Measurements from ENCODE around the gene AP5B1.
A peak's percentile ranks its signal among the peaks of the same experiment; 100 is the strongest.

AP5B1 gene

DNA sequence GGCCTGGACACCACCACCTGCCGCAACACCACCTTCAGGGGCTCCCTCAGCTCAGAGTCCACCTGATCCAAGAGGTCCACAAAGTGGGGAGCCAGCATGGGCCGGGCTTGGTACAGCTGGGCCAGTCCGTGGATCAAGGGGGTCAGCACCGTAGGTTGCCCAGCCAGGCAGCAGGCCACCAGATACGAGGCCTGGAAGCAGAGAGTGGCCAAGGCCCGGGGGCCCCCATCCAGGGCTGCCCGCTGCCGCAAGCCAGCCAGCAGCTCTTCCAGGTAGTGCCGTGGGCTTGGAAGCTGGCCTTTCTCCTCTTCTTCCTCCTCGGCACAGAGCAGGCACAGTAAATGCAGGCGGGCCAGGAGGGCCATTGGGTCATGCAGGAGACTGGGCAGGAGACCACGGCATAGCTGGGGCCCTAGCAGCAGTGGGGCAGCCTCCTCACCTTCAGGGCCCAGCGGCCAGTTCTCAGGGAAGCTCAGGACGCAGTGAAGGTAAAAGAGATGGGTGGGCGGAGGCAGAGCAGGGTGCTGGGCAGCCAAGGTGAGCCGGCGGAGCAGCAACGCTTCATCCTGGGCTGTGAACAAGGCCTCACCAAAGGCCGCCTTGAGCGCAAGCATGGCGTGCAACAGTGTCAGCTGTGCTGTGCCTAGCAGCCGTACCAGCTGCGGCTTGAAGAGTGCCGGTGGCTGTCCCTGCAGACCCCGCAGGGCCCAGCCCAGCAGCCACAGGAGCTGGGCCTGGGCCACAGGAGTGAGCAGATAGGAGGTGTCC, 1.7 kb downstream of the AP5B1 start:
- no peak for DNase-seq (ENCODE audit: low read depth)
- in situ Hi-C loops (cut with HindIII; ENCODE audit: low sequenced_read_pairs) = no loop called here
- TF ChIP-seq, protein P1, sequence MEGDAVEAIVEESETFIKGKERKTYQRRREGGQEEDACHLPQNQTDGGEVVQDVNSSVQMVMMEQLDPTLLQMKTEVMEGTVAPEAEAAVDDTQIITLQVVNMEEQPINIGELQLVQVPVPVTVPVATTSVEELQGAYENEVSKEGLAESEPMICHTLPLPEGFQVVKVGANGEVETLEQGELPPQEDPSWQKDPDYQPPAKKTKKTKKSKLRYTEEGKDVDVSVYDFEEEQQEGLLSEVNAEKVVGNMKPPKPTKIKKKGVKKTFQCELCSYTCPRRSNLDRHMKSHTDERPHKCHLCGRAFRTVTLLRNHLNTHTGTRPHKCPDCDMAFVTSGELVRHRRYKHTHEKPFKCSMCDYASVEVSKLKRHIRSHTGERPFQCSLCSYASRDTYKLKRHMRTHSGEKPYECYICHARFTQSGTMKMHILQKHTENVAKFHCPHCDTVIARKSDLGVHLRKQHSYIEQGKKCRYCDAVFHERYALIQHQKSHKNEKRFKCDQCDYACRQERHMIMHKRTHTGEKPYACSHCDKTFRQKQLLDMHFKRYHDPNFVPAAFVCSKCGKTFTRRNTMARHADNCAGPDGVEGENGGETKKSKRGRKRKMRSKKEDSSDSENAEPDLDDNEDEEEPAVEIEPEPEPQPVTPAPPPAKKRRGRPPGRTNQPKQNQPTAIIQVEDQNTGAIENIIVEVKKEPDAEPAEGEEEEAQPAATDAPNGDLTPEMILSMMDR (IDR thresholded peaks at IDR 0.05; ENCODE audit: low read depth, low read length, missing control alignments) = no peak
- peak overlapping the region; percentile 67 for H3K4me3 ChIP-seq (ENCODE audit: low read depth, low read length)

GRCh38 chr11:65778431-65778900, 2.3 kb downstream of the AP5B1 start:
- TF ChIP-seq, protein P1 (IDR thresholded peaks at IDR 0.05; ENCODE audit: low read depth, low read length, missing control alignments) = no peak
- DNase-seq (ENCODE audit: low read depth) = no peak
- no peak overlapping the region for H3K4me3 ChIP-seq (ENCODE audit: low read depth, low read length)
- in situ Hi-C loops (cut with HindIII; ENCODE audit: low sequenced_read_pairs) = no loop called here

GRCh38 chr11:65777821-65778361, 2.9 kb downstream of the AP5B1 start:
- in situ Hi-C loops (cut with HindIII; ENCODE audit: low sequenced_read_pairs) = no loop called here
- TF ChIP-seq, protein P1 (IDR thresholded peaks at IDR 0.05; ENCODE audit: low read depth, low read length, missing control alignments) = no peak
- H3K4me3 ChIP-seq (ENCODE audit: low read depth, low read length) = no peak overlapping the region
- no peak for DNase-seq (ENCODE audit: low read depth)

DNA sequence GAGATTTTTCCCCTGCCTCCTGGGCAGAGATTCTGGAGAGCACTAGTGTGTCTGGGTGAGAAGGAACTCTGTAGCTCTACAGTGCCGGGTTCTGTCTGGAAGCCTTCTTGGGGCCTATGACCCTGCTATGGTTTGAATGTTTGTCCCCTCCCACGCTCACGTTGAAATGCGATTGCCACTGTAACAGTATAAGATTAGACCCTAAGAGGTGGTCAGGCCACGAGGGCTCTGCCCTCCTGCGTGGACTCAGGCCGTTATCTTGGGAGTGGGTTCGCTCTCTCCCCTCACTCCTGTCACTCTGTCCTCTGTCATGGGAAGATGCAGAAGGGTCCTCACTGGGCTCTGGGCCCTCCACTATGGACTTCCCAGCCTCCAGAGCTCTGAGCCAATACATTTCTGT, 3.5 kb downstream of the AP5B1 start:
- DNase-seq (ENCODE audit: low read depth) = no peak
- in situ Hi-C loops (cut with HindIII; ENCODE audit: low sequenced_read_pairs) = no loop called here
- no peak overlapping the region for H3K4me3 ChIP-seq (ENCODE audit: low read depth, low read length)
- TF ChIP-seq, protein P1 (IDR thresholded peaks at IDR 0.05; ENCODE audit: low read depth, low read length, missing control alignments) = no peak

DNA sequence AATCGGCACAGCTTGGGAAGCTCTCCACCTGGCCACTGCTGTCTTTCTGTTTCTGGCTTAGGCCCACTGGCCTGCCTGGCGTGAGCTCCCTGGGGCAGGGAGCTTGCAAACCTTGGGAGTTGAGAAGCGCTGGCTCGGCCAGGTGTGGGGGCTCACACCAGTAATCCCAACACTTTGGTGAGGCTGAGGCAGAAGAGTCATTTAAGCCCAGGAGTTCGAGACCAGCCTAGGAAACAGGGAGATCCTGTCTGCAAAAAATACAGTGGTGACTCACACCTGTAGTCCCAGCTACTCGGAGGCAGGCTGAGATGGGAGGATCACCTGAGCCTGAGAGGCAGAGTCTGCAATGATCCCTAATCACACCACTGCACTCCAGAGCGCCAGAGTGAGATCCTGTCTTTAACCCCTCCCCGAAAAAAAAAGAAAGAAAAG, 4.0 kb downstream of the AP5B1 start:
- DNase-seq (ENCODE audit: low read depth) = no peak
- no peak overlapping the region for H3K4me3 ChIP-seq (ENCODE audit: low read depth, low read length)
- in situ Hi-C loops (cut with HindIII; ENCODE audit: low sequenced_read_pairs) = no loop called here
- TF ChIP-seq, protein P1 (IDR thresholded peaks at IDR 0.05; ENCODE audit: low read depth, low read length, missing control alignments) = no peak

DNA sequence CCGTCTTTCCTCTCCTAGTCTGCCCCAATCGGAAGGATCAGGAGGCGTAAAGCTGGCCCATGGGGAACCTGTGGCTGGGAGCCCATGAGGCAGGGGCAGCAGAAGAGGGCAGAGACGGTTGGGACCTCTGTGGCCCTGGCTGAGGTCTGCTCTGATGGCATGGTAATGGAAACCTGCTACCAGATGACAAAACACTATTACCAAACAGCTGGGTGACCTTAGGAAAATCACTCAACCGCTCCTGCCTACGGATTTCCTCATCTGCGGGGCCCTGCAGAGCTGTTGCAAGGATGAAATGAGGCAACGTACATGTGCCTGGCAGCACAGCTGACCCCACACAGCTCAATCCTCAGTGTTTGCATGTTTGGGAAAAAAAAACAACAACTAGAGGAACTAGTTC, 4.6 kb downstream of the AP5B1 start:
- DNase-seq (ENCODE audit: low read depth) = no peak
- no peak overlapping the region for H3K4me3 ChIP-seq (ENCODE audit: low read depth, low read length)
- in situ Hi-C loops (cut with HindIII; ENCODE audit: low sequenced_read_pairs) = no loop called here
- TF ChIP-seq, protein P1 (IDR thresholded peaks at IDR 0.05; ENCODE audit: low read depth, low read length, missing control alignments) = no peak

Measured in astrocyte of the cerebellum (primary cell).